Measurements from ENCODE around the gene MVD.

GRCh38 chr16:88638323-88639230 is 24.3 kb downstream of the MVD start, which contains the start of gene IL17C:
- TF ChIP-seq CTCF (IDR thresholded peaks at IDR 0.05) (no peak), POLR2A (IDR thresholded peaks at IDR 0.05) (no peak), POLR2AphosphoS5 (IDR thresholded peaks at IDR 0.05) (no peak)
